ENCODE results near the gene MUC20.
"Not testable (repeated sequence)": the region's sequence is repeated elsewhere in the genome, so short reads cannot be mapped to it uniquely, and the experiment has no call there.

Gene MUC20

DNA sequence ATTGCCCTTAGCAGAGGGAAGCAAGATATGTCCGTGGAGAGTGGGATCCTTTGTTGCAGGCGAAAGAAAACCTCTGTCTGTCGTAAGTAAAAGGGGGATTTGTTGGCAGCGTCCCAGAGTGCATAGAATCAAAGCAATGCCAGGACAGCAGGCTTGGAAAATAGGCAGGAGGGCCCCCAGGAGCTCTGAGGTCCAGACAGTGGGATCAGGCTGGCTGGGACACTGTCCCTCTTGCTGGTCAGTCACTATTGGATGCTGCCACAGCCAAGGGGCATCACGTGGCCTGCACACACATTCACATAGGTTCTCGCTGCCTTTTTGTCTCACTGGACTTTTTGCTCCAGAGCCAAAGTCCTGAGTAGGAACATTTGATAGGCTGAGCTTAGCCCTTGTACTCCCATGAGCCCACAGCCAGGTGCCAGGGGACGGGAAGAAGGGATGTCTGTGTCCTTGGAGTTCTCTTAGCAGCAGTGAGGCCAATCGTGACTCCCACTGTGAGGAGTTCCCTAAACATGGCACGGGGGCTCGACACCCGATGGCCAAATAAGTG is 10.7 kb downstream of the MUC20 start:
- DNase-seq (ENCODE audit: low read depth in 2 of 2) = no peak

GRCh38 chr3:195732940-195733339 is 12.2 kb downstream of the MUC20 start:
- DNase-seq (ENCODE audit: low read depth in 2 of 2) = no peak

DNA sequence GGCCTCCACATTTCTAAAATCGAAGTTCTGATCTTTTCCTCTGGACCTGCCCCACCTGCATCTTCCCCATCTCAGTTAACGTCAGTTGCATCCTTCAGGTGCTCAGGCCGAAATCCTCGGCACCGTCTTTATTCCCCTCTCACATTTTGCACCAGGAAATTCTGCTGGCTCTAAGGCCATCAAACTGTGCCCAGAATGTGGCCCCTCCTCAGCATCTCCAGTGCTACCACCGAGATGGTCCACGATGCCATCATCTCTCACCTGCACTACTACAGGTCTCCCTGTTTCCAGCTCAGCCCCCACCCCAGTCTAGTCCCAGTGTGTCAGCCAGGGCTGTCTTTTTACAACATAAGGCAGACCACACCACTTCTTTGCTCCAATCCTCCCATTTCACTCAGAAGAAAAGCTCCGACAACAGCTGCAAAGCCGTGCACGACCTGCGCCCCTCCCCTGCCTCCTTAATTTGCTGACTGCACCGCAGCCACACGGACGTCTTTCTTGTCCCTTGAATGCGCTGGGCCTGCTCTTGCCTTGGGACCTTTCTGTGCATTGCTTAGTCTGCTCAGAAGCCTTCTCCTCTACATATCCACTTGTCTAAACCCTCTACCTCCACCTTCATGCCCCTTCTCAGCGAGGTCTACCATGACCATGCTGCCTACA is 14.4 kb downstream of the MUC20 start:
- DNase-seq (ENCODE audit: low read depth in 2 of 2) = no peak

DNA sequence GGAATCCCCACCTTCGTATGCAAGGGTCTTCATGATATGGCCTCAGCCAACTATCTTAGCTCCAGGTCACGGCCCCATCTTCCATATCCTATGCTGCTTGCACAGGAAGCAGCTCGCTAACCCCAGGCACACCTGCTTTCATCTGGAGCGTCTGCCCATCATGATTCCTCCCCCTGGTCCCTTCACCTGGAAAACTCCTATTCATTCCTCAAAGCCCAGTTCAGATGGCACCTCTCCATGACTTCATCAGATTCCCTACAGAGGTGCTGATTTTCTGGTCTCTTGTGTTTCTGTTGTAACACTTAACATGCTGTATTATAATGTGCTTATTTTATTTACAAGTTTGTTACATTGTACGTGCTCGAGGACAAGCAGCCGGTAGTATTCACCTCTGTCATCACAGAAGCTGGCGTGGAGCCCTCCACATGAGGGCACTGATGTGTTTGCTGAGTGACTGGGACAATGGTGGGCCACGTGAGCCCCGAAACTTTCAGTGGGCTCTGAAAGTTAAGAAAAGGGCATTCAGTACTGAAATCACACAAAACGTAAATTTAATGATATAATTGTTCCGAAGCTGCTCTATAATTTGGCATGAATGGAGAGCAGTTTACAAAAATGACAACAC is 16.2 kb downstream of the MUC20 start:
- DNase-seq (ENCODE audit: low read depth in 2 of 2) = no peak

DNA sequence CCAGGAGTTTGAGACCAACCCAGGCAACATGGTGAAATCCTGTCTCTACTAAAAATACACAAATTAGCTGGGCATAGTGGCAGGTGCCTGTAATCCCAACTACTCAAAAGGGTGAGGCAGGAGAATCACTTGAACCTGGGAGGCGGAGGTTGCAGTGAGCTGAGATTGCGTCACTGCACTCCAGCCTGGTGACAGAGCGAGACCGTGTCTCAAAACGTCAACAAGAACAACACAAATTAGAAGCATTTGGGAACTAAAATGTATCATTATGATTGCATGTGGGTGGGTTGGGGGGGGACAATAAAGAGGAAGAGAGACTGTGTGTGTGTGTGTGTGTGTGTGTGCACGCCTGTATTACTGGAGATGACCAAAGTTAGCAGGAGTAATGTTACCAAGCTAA is 17.0 kb downstream of the MUC20 start:
- DNase-seq (ENCODE audit: low read depth in 2 of 2) = not testable (repeated sequence)

GRCh38 chr3:195738274-195739044 is 17.7 kb downstream of the MUC20 start:
- no peak for DNase-seq (ENCODE audit: low read depth in 2 of 2)

DNA sequence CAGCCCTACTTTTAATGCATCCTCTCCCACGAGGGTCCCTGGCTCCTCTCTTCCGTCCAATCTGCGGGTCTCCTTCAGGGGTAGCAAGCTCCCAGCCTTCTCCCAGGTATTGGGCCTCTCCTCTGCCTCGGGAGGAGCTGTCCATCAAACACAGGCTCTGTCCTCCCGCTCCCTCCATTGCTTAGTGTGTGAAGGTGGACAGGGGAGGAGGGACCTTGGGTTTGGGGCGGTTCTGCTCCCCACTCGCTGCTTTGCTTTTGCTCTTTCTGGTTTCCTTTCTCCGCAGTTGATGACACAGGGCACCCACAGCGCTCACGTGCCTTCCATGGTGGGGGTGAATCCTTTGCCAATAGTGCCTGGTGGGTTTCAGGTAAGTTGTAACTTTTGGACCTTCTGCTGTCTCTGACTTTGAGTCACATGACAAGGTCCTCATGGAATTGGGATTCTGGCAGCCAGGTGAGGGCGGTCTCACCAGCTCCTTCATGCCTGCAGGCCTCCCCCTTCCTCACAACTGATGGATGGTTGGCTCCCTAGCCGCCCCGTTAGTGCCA is 18.9 kb downstream of the MUC20 start:
- no peak for DNase-seq (ENCODE audit: low read depth in 2 of 2)

GRCh38 chr3:195744437-195744836 is 23.7 kb downstream of the MUC20 start:
- no peak for DNase-seq (ENCODE audit: low read depth in 2 of 2)

- DNase-seq (ENCODE audit: low read depth in 2 of 2) = no peak
Observed at GRCh38 chr3:195746346-195746745, 25.6 kb downstream of the MUC20 start.

- no peak for DNase-seq (ENCODE audit: low read depth in 2 of 2)
Observed at GRCh38 chr3:195746751-195747150, 26.0 kb downstream of the MUC20 start.

DNA sequence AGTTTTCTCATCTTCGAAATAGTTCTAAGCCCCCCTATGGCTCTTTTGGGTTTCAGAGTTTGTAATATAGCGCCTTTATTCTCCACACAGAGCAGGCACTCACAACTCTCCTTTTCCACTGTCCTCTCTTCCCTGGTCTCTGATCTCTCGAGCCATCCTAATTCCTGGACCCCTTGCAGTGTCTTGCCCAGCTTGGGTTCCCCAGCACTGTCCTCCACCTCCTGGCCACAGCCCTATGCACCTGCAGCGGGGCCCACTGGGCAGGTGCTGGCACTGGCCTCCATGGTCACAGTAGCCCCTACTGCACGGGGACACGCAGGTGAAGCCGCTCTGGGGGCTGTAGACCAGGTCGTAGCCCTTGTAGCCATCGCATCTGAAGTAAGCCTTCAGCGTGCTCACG is 27.9 kb downstream of the MUC20 start:
- DNase-seq (ENCODE audit: low read depth in 2 of 2) = no peak

DNA sequence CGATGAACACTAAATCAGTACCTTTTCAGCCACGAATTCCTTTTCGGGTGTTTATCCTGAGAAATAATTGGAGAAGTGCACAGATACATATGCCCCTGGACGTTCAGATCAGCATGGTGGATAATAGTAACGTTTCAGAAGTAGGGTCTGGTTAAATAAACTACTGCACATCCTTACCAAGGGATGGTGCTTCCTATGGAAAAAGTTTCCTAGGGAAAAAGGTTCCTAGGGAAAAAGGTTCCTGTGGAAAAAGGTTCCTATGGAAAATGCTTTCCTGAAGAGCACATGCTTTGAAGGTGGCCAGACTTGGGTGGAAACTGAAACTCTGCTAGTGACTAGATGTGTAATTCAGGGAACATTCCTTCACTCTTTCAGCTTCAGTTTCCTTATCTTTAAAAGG is 28.3 kb downstream of the MUC20 start:
- DNase-seq (ENCODE audit: low read depth in 2 of 2) = not testable (repeated sequence)

GRCh38 chr3:195750797-195751520 is 30.2 kb downstream of the MUC20 start:
- DNase-seq (ENCODE audit: low read depth in 2 of 2) = no peak

DNA sequence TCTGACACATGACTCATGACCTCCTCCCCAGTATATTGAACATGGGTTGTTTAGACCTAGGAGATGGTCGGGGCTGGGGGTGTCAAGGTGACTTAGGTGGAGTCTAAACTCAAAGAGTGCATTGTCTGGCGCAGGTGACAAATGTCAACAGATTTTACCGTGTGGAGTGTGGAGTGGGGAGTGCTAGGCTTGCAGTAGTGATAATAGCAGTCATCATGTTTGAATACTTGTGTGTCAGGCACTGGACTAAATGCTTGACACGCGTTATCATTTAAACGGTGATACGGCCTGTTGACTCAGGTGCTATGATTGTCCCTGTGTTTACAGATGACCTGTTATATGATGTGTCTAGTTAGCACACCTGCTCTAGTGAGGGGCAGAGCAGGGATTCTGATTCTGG is 30.8 kb downstream of the MUC20 start:
- DNase-seq (ENCODE audit: low read depth in 2 of 2) = no peak

DNA sequence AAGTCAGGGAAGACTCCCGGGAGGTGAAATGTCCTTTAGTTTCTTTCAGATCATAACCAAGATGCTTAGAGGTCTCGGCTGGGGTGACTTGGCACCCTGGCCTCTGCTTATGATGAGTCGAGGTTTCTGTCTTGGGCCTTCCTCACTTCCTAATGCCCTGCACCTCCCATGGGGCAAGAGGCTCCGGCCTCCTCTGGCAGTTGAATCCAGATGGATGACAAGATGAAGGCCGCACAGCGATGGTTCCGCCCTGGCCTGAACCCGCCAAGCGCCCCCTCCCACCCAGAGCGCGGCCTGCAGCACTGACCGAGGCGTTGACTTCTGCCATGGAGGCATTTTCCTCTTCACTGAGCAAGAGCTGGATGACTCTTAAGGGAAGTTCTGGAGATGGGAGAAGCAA is 31.3 kb downstream of the MUC20 start:
- DNase-seq (ENCODE audit: low read depth in 2 of 2) = no peak

DNA sequence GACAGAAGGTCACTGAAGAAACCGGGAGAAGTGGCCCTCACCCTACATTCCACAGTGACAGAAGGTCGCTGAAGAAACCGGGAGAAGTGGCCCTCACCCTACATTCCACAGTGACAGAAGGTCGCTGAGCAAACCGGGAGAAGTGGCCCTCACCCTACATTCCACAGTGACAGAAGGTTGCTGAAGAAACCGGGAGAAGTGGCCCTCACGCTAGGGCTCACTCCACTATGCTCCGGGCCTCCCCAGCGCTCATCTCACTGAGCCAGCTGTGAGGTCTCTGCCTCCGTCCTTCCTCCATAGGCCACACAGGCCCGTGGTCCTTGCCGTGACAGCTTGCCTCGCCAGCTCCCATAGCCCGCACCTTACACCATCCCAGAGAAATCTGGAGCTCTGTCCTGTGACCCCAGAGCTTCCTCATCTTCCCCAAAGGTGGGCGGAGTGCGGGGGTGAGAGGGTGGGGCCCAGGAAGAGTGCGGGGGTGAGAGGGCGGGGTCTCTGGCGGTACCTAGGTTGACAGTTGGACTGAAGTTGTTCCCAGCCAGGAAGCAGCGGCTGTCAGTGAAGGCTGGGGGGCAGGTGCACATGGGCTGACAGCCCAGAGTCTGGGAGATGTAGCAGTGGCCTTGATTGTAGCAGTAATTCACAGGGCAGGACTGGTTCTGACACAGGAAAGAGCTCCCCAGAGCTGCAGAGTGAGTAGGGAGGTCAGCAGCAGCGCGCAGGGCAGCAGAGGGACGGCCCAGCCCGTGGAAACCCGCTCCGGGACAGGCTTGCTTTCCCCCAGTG is 32.0 kb downstream of the MUC20 start:
- DNase-seq (ENCODE audit: low read depth in 2 of 2) = no peak

DNA sequence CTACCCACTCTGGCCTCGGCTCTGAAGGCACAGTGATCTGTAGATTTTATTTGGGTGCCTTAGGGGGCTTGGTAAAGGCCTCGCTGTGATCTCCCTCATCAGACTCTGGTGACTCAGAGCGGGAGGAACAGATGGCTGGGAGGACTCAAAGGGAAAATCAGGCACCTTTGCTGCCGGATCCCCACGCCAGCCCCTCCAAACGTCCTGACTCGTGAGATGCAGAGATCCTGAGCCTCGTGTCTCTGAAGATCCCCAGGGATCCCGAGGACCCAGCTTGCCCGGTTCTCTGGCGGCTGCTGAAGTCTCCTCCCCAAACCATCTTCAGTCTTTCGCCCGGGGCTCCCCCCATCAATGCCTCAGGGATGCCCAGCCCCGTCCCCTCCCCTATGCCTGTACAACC is 32.8 kb downstream of the MUC20 start:
- no peak for DNase-seq (ENCODE audit: low read depth in 2 of 2)

DNA sequence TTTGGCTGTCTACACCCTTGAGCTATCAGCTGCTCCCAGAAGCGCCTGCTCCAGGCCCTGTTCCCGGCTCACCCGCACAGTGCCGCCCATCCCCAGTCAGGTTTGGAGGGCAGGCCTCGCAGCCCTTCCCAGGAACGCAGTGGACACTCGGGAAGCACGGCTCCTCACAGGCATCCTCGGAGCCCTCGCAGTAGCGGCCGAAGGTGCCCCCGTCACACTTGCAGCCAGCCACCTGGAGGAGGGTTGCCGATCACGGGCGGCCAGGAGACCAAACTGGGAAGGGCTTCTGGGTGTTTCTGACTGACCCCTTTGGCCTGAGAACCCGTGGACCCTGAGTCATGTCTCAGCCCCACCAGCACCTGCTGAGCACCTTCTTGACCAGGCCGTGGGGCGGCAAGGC is 33.4 kb downstream of the MUC20 start:
- DNase-seq (ENCODE audit: low read depth in 2 of 2) = no peak

GRCh38 chr3:195754906-195755305 is 34.1 kb downstream of the MUC20 start:
- DNase-seq (ENCODE audit: low read depth in 2 of 2) = no peak

DNA sequence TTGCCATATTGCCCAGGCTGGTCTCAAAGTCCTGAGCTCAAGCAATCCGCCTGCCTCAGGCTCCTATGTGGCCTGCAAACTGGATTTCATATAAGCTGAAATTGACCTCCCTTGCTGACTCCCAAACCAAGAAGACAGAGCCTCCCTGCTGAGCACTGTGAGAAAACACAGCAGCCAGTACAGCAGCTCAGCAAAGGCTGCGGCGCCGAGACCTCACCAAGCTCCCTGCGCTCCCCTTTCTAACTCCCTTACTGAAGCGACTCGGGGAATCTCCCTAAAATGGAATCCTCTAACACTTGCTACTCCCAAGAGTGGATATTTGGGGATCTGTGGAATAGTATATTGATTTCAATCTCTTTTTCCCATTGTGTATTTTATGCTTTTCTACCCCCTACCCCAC is 34.6 kb downstream of the MUC20 start:
- DNase-seq (ENCODE audit: low read depth in 2 of 2) = no peak

Data from fibroblast of skin of left biceps (primary cell).